GM12872 (cell line): Measurements from ENCODE around the gene APOC4.

Source experiments
- TF ChIP-seq, protein P1 (sequence below): IDR thresholded peaks from 3 replicates; pipeline ENCODE4 v1.5.1; 2011; ENCODE audit warnings: low read depth, mild to moderate bottlenecking, low read length, moderate library complexity; ENCODE audit not compliant: insufficient read depth

The APOC4 gene

GRCh38 chr19:44903216-44903601 is 38.8 kb upstream of the APOC4 start:
- TF ChIP-seq, protein P1, sequence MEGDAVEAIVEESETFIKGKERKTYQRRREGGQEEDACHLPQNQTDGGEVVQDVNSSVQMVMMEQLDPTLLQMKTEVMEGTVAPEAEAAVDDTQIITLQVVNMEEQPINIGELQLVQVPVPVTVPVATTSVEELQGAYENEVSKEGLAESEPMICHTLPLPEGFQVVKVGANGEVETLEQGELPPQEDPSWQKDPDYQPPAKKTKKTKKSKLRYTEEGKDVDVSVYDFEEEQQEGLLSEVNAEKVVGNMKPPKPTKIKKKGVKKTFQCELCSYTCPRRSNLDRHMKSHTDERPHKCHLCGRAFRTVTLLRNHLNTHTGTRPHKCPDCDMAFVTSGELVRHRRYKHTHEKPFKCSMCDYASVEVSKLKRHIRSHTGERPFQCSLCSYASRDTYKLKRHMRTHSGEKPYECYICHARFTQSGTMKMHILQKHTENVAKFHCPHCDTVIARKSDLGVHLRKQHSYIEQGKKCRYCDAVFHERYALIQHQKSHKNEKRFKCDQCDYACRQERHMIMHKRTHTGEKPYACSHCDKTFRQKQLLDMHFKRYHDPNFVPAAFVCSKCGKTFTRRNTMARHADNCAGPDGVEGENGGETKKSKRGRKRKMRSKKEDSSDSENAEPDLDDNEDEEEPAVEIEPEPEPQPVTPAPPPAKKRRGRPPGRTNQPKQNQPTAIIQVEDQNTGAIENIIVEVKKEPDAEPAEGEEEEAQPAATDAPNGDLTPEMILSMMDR: no peak

DNA sequence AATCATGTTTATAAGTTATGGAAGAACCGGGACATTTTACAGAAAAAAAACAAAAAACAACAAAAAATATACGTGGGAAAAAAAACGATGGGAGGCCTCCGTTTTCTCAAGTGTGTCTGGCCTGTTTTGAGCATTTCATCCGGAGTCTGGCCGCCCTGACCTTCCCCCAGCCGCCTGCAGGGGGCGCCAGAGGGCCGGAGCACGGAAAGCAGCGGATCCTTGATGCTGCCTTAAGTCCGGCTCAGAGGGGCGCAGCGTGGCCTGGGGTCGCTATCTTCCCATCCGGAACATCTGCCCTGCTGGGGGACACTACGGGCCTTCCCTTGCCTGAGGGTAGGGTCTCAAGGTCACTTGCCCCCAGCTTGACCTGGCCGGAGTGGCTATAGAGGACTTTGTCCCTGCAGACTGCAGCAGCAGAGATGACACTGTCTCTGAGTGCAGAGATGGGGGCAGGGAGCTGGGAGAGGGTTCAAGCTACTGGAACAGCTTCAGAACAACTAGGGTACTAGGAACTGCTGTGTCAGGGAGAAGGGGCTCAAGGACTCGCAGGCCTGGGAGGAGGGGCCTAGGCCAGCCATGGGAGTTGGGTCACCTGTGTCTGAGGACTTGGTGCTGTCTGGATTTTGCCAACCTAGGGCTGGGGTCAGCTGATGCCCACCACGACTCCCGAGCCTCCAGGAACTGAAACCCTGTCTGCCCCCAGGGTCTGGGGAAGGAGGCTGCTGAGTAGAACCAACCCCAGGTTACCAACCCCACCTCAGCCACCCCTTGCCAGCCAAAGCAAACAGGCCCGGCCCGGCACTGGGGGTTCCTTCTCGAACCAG is 38.2 kb upstream of the APOC4 start:
- TF ChIP-seq, protein P1: peak; percentile 97

DNA sequence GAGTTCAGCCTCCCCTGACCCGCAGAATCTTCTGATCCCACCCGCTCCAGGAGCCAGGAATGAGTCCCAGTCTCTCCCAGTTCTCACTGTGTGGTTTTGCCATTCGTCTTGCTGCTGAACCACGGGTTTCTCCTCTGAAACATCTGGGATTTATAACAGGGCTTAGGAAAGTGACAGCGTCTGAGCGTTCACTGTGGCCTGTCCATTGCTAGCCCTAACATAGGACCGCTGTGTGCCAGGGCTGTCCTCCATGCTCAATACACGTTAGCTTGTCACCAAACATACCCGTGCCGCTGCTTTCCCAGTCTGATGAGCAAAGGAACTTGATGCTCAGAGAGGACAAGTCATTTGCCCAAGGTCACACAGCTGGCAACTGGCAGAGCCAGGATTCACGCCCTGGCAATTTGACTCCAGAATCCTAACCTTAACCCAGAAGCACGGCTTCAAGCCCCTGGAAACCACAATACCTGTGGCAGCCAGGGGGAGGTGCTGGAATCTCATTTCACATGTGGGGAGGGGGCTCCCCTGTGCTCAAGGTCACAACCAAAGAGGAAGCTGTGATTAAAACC is 37.5 kb upstream of the APOC4 start:
- TF ChIP-seq, protein P1: peak; percentile 41; the same call in 1 of the 3 replicates

GRCh38 chr19:44905437-44906160 is 36.4 kb upstream of the APOC4 start, which contains the start of gene APOE:
TSS of gene APOE (plus strand) at chr19:44905796. CDS start at chr19:44906625, 829 bp downstream.
- TF ChIP-seq, protein P1: no peak

DNA sequence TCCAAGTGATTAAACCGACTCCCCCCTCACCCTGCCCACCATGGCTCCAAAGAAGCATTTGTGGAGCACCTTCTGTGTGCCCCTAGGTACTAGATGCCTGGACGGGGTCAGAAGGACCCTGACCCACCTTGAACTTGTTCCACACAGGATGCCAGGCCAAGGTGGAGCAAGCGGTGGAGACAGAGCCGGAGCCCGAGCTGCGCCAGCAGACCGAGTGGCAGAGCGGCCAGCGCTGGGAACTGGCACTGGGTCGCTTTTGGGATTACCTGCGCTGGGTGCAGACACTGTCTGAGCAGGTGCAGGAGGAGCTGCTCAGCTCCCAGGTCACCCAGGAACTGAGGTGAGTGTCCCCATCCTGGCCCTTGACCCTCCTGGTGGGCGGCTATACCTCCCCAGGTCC is 34.4 kb upstream of the APOC4 start:
- TF ChIP-seq, protein P1: no peak

DNA sequence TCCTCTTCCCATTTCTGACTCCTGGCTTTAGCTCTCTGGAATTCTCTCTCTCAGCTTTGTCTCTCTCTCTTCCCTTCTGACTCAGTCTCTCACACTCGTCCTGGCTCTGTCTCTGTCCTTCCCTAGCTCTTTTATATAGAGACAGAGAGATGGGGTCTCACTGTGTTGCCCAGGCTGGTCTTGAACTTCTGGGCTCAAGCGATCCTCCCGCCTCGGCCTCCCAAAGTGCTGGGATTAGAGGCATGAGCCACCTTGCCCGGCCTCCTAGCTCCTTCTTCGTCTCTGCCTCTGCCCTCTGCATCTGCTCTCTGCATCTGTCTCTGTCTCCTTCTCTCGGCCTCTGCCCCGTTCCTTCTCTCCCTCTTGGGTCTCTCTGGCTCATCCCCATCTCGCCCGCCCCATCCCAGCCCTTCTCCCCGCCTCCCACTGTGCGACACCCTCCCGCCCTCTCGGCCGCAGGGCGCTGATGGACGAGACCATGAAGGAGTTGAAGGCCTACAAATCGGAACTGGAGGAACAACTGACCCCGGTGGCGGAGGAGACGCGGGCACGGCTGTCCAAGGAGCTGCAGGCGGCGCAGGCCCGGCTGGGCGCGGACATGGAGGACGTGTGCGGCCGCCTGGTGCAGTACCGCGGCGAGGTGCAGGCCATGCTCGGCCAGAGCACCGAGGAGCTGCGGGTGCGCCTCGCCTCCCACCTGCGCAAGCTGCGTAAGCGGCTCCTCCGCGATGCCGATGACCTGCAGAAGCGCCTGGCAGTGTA is 33.8 kb upstream of the APOC4 start:
- TF ChIP-seq, protein P1: no peak
